Tibial artery (tissue), 4 donors: ENCODE results near the gene PUM1.

ENCODE experiments used
- DNase-seq, 2 donors: peaks; one replicate each; pipeline ENCODE4 v3.0.0-alpha.2; 2019
- H3K27ac ChIP-seq, 2 donors: fragments of 200-600 bp; sonication (generic) in 1 of 2; 1 replicate in 1 of 2; 2 replicates in 1 of 2; pipeline ENCODE4 v1.5.1; 2018 to 2019; ENCODE audit warnings: mild to moderate bottlenecking in 1 of 2
- H3K27me3 ChIP-seq, 2 donors: fragments of 200-600 bp; sonication (generic) in 1 of 2; one replicate each; pipeline versions ENCODE4 v1.5.1 to v1.6.0; 2016 to 2019
- H3K36me3 ChIP-seq, 3 donors: fragments of 200-600 bp; sonication (generic) in 2 of 3; one replicate each; pipeline ENCODE4 v1.5.1; 2016 to 2019; ENCODE audit warnings: mild to moderate bottlenecking in 2 of 3
- H3K4me1 ChIP-seq, 4 donors: fragments of 200-600 bp; sonication (generic) in 2 of 4; 1 replicate in 3 of 4; 2 replicates in 1 of 4; pipeline ENCODE4 v1.5.1; 2016 to 2019
- H3K4me3 ChIP-seq, 2 donors: fragments of 200-600 bp; sonication (generic) in 1 of 2; 1 replicate in 1 of 2; 2 replicates in 1 of 2; pipeline ENCODE4 v1.5.1; 2018 to 2019; ENCODE audit warnings: mild to moderate bottlenecking in 2 of 2
- H3K9me3 ChIP-seq, 3 donors: fragments of 200-600 bp; sonication (generic) in 1 of 3; one replicate each; pipeline ENCODE4 v1.5.1; 2016 to 2019
- intact Hi-C: fragments of 100-400 bp; cut with DNase I; formaldehyde crosslinking; loops from one replicate; pipeline ENCODE4 v1.15.0; 2023; ENCODE audit warnings: low total_unique reads
- TF ChIP-seq, protein P1 (sequence below), 2 experiments: fragments of 200-600 bp in 1 of 2; fragments of 450-650 bp in 1 of 2; IDR thresholded peaks; one replicate each; pipeline ENCODE4 v1.5.1; 2017 to 2019; ENCODE audit warnings: antibody characterized with exemption in 2 of 2, mild to moderate bottlenecking in 1 of 2, moderate library complexity in 1 of 2

The PUM1 gene, protein sequence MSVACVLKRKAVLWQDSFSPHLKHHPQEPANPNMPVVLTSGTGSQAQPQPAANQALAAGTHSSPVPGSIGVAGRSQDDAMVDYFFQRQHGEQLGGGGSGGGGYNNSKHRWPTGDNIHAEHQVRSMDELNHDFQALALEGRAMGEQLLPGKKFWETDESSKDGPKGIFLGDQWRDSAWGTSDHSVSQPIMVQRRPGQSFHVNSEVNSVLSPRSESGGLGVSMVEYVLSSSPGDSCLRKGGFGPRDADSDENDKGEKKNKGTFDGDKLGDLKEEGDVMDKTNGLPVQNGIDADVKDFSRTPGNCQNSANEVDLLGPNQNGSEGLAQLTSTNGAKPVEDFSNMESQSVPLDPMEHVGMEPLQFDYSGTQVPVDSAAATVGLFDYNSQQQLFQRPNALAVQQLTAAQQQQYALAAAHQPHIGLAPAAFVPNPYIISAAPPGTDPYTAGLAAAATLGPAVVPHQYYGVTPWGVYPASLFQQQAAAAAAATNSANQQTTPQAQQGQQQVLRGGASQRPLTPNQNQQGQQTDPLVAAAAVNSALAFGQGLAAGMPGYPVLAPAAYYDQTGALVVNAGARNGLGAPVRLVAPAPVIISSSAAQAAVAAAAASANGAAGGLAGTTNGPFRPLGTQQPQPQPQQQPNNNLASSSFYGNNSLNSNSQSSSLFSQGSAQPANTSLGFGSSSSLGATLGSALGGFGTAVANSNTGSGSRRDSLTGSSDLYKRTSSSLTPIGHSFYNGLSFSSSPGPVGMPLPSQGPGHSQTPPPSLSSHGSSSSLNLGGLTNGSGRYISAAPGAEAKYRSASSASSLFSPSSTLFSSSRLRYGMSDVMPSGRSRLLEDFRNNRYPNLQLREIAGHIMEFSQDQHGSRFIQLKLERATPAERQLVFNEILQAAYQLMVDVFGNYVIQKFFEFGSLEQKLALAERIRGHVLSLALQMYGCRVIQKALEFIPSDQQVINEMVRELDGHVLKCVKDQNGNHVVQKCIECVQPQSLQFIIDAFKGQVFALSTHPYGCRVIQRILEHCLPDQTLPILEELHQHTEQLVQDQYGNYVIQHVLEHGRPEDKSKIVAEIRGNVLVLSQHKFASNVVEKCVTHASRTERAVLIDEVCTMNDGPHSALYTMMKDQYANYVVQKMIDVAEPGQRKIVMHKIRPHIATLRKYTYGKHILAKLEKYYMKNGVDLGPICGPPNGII

DNA sequence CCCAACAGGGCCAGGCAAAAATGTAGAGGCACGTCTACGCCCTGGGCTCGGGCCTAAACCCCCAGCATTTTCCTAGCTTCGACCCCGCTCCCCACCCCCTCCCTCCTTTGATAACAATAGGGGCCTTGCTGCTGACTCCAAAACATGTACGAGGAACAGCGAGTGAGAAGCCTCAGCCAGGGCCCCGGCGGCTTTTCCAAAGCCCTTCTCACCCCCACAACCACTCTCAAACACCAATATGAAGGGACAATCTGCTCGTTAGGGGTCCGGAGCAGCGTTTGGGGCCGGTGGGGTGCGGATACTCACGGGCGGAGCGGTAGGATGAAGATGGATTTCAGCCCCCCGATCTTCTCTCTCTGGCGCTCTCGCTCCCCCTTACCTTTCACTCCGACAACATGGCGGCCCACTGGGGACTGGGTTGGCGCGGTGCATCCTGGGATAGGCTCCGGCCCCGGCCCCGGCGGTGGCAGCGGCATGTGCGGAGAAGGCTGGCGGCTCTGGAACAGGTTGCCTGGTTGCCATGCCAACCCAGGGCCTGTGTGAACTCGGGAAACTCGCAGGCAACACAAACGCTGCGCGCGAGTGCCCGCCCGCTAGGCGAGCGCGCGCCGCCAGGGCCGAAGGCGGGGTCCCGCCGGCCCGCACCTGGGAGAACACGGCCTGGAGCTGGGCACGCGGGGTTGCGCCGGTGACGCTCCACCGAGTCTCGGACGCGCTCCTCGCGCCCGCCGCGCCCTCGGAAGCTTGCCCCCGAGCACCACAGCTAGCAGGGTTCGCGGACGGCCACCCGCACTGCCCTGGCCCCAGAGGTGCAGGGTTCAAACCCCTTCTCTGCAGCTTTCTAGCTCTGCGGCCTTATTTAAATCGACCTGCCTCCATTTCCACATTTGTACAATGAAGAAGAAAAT is at the start of gene PUM1:
TSS of gene PUM1 (minus strand) at position 408 of the 908 bp plus-strand sequence. CDS start 6,151 bp downstream, outside the sequence.
- DNase-seq = peak; percentile 97 to 98

DNA sequence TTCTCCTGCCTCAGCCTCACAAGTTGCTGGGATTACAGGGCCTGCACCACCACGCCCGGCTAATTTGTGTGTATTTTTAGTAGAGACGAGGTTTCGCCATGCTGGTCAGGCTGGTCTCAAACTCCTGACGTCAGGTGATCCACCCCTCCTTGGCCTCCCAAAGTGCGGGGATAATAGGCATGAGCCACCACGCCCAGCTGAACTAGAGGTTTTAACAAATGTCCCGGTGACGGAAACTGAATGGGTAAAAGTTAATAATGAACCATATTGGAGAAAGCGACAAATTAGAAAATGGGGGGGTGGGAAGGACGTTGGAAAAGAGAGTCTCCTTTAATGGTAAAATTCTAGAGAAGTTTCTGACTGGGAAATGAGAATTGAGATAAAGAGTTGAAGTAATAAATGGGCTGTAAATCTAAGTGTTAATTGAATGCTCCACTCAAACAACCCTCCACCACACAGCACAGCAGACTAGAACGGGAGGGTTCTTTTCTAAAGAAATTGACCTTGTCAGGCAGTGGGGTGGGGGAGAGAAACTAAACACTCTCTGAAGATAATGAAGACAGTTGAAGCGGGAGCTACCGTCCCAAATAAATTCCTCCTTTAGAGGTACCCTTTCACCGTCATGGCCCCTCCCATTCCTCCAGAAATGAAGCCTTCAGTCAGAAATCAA is 46.9 kb upstream of the PUM1 start:
- TF ChIP-seq, protein P1, sequence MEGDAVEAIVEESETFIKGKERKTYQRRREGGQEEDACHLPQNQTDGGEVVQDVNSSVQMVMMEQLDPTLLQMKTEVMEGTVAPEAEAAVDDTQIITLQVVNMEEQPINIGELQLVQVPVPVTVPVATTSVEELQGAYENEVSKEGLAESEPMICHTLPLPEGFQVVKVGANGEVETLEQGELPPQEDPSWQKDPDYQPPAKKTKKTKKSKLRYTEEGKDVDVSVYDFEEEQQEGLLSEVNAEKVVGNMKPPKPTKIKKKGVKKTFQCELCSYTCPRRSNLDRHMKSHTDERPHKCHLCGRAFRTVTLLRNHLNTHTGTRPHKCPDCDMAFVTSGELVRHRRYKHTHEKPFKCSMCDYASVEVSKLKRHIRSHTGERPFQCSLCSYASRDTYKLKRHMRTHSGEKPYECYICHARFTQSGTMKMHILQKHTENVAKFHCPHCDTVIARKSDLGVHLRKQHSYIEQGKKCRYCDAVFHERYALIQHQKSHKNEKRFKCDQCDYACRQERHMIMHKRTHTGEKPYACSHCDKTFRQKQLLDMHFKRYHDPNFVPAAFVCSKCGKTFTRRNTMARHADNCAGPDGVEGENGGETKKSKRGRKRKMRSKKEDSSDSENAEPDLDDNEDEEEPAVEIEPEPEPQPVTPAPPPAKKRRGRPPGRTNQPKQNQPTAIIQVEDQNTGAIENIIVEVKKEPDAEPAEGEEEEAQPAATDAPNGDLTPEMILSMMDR (IDR thresholded peaks at IDR 0.05) = no peak
- H3K4me3 ChIP-seq = no peak overlapping the region
- DNase-seq = no peak
- H3K27ac ChIP-seq = no peak overlapping the region
- peaks cover 0 to 10% of the 10 kb centered on the region in 2 donors for H3K27me3 ChIP-seq
- H3K4me1 ChIP-seq = peaks cover 0 to 8% (median 0%) of the 10 kb centered on the region in 4 donors
- intact Hi-C loops = no loop called here
- H3K36me3 ChIP-seq = no peaks in the 10 kb centered on the region
- H3K9me3 ChIP-seq = no peaks in the 10 kb centered on the region

More for the DNA sequence above, at the start of gene PUM1:
- H3K4me3 ChIP-seq = peak within 1 kb of the TSS; percentile 68 to 73
- H3K36me3 ChIP-seq = no peaks in the 10 kb centered on the region
- H3K27me3 ChIP-seq = no peaks in the 10 kb centered on the region
- TF ChIP-seq, protein P1 (IDR thresholded peaks at IDR 0.05) = peak; percentile 17 to 27
- peak within 1 kb of the TSS; percentile 88 to 93 for H3K27ac ChIP-seq
- peaks cover 0 to 32% (median 15%) of the 10 kb centered on the region in 4 donors for H3K4me1 ChIP-seq
- intact Hi-C loops = no loop called here
- no peaks in the 10 kb centered on the region for H3K9me3 ChIP-seq

DNA sequence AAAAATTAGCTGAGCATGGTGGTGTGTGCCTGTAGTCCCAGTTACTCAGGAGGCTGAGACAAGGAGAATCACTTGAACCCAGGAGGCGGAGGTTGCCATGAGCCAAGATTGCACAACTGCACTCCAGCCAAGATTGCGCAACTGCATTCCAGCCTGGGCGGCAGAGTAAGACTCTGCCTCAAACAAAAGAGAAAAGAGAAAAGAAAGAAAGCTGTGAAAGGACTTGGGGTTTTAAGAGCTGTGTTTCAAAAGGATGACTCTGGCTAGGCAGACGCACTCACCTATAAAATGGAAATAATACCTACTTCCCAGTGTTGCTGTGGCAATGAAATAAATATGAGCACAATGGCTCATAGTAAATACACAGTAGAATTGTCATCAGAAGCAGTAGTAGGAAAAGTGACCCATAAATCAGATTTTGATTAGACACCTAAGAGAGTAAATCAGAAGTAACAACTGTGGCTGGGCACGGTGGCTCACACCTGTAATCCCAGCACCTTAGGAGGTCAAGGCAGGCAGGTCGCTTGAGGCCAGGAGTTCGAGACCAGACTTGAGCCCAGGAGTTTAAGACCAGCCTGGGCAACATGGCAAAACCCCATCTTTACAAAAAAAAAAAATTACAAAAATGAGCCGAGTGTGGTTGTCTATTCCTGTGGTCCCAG is 45.9 kb upstream of the PUM1 start:
- Histone ChIP-seq H3K36me3 (no peaks in the 10 kb centered on the region), H3K9me3 (no peaks in the 10 kb centered on the region), H3K4me1 (peaks cover 0 to 8% (median 0%) of the 10 kb centered on the region in 4 donors), H3K27ac (no peak overlapping the region), H3K4me3 (no peak overlapping the region), H3K27me3 (peaks cover 0 to 10% of the 10 kb centered on the region in 2 donors)
- DNase-seq = peak; percentile 29 to 75
- intact Hi-C loops = no loop called here
- TF ChIP-seq, protein P1 (IDR thresholded peaks at IDR 0.05) = no peak

DNA sequence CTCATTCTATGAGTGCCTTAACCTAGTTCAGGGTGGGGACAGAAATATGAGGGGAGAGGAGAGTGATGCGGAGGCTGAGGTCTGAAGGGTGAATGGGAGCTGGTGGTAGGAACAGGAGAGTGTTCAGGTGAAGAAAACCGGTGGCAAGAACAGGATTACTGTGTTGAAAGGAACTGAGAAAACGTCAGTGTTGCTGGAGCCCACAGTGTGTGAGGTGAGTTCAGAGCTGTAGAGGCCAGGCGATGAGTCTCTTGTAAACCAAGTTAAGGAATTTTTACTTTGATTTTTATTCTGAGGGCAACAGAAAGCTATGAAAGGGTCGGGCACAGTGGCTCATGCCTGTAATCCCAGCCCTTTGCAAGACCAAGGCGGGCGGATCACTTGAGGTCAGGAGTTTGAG is 45.3 kb upstream of the PUM1 start:
- H3K4me1 ChIP-seq = peaks cover 0 to 8% (median 0%) of the 10 kb centered on the region in 4 donors

More for the DNA sequence above, 45.3 kb upstream of the PUM1 start:
- Histone ChIP-seq H3K36me3 (no peaks in the 10 kb centered on the region), H3K9me3 (no peaks in the 10 kb centered on the region), H3K27me3 (peaks cover 0 to 10% of the 10 kb centered on the region in 2 donors), H3K27ac (no peak overlapping the region), H3K4me3 (no peak overlapping the region)
- TF ChIP-seq, protein P1 (IDR thresholded peaks at IDR 0.05) = no peak
- DNase-seq = no peak
- intact Hi-C loops = no loop called here
